GM18511 (cell line): ENCODE data around the gene THRB.
A peak's percentile ranks its signal among the peaks of the same experiment; 100 is the strongest.
"Not testable (repeated sequence)": the region's sequence is repeated elsewhere in the genome, so short reads cannot be mapped to it uniquely, and the experiment has no call there.

Experiments used
- ATAC-seq: cut with Tn5 transposase; IDR thresholded peaks from one replicate; pipeline ENCODE4 v1.9.1; 2021; ENCODE audit warnings: mild to moderate bottlenecking, moderate library complexity; ENCODE audit not compliant: unreplicated experiment

THRB gene

GRCh38 chr3:24133436-24133835 is 361.2 kb downstream of the THRB start:
- no peak for ATAC-seq

- ATAC-seq = no peak
These were observed 365.1 kb downstream of the THRB start for GRCh38 chr3:24129549-24129948.

GRCh38 chr3:24128199-24129005 is 366.2 kb downstream of the THRB start:
- ATAC-seq = no peak

GRCh38 chr3:24123596-24123995 is 371.1 kb downstream of the THRB start:
- ATAC-seq = no peak

GRCh38 chr3:24120434-24120833 is 374.2 kb downstream of the THRB start:
- ATAC-seq = no peak

GRCh38 chr3:24119321-24119751 is 375.3 kb downstream of the THRB start:
- ATAC-seq = no peak

- no peak for ATAC-seq
These were observed 377.1 kb downstream of the THRB start for GRCh38 chr3:24117508-24117907.

GRCh38 chr3:24111711-24112110 is 382.9 kb downstream of the THRB start:
- no peak for ATAC-seq

- ATAC-seq = no peak
These were observed 384.6 kb downstream of the THRB start for GRCh38 chr3:24110051-24110450.

GRCh38 chr3:24101676-24102168 is 392.9 kb downstream of the THRB start:
- ATAC-seq = no peak

GRCh38 chr3:24100696-24101402 is 393.8 kb downstream of the THRB start:
- no peak for ATAC-seq

GRCh38 chr3:24096695-24097290 is 397.9 kb downstream of the THRB start:
- no peak for ATAC-seq

- ATAC-seq = no peak
These were observed 398.4 kb downstream of the THRB start for GRCh38 chr3:24096271-24096670.

GRCh38 chr3:24094818-24095217 is 399.8 kb downstream of the THRB start:
- not testable (repeated sequence) for ATAC-seq

- ATAC-seq = peak; percentile 78
These were observed 405.9 kb downstream of the THRB start for GRCh38 chr3:24088782-24089181.

GRCh38 chr3:24087469-24087868 is 407.2 kb downstream of the THRB start:
- no peak for ATAC-seq

GRCh38 chr3:24086617-24087404 is 407.8 kb downstream of the THRB start:
- ATAC-seq = no peak

GRCh38 chr3:24086206-24086605 is 408.4 kb downstream of the THRB start:
- no peak for ATAC-seq

GRCh38 chr3:24072193-24072592 is 422.5 kb downstream of the THRB start:
- no peak for ATAC-seq

- no peak for ATAC-seq
These were observed 425.6 kb downstream of the THRB start for GRCh38 chr3:24069045-24069444.

GRCh38 chr3:24067483-24067882 is 427.2 kb downstream of the THRB start:
- no peak for ATAC-seq
